ENCODE results near the gene TARS1.

The TARS1 gene

DNA sequence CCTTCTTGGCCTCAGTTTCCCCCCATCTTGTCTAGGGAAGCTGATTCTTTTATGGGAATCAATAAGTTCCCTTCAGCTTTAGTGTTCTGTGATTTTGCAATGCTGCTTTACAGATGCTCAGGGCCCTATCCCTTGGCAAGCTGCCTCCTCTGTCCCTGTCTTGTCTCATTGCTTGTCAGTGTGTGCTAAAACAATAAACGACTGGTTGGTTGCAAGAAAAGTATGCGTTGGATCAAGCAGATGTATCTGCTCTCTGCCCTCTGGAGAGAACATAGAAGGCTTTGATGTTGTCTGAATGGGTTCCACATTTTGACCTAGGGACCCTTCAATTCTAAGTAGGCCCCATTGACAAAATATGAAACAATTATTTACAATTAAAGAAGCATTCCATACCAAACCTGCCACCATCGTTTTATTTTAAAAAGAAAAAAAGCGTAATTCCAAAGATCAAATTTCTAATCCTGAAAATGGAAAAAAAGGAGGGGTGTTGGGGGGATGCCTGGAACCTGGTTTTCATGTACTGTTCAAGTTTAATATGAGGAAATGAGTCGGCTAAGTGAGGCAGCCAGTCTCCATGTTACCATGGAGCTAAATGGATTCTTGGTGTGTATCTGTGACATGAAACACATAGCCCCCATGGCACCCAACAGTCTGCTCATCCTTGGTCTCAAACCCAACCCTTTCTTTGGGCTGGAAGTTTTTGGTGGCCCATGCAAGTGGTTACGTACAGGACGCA lies 31.2 kb upstream of the TARS1 start:
- POLR2A ChIA-PET: no interaction called here
- TF ChIP-seq ZNF384 (IDR thresholded peaks at IDR 0.05) (no peak), NFRKB (IDR thresholded peaks at IDR 0.05) (no peak), ARNT (IDR thresholded peaks at IDR 0.05) (no peak), LEF1 (IDR thresholded peaks at IDR 0.05; ENCODE audit: borderline replicate concordance) (no peak), HDGF (IDR thresholded peaks at IDR 0.05; ENCODE audit: borderline replicate concordance) (no peak), TARDBP (IDR thresholded peaks at IDR 0.05) (no peak), BHLHE40 (IDR thresholded peaks at IDR 0.05; ENCODE audit: borderline replicate concordance) (no peak), SP1 (IDR thresholded peaks at IDR 0.05) (no peak), CTBP1 (IDR thresholded peaks at IDR 0.05; ENCODE audit: borderline replicate concordance) (no peak), FOXA1 (IDR thresholded peaks at IDR 0.05) (no peak), ELF4 (IDR thresholded peaks at IDR 0.05) (no peak), FOXK2 (IDR thresholded peaks at IDR 0.05) (no peak), FOXM1 (IDR thresholded peaks at IDR 0.05; ENCODE audit: borderline replicate concordance) (no peak)
- TF ChIP-seq, protein P1, sequence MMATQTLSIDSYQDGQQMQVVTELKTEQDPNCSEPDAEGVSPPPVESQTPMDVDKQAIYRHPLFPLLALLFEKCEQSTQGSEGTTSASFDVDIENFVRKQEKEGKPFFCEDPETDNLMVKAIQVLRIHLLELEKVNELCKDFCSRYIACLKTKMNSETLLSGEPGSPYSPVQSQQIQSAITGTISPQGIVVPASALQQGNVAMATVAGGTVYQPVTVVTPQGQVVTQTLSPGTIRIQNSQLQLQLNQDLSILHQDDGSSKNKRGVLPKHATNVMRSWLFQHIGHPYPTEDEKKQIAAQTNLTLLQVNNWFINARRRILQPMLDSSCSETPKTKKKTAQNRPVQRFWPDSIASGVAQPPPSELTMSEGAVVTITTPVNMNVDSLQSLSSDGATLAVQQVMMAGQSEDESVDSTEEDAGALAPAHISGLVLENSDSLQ (IDR thresholded peaks at IDR 0.05): no peak
- CTCF ChIA-PET: no interaction called here
- DNase-seq (ENCODE audit: extremely low spot score): no peak

DNA sequence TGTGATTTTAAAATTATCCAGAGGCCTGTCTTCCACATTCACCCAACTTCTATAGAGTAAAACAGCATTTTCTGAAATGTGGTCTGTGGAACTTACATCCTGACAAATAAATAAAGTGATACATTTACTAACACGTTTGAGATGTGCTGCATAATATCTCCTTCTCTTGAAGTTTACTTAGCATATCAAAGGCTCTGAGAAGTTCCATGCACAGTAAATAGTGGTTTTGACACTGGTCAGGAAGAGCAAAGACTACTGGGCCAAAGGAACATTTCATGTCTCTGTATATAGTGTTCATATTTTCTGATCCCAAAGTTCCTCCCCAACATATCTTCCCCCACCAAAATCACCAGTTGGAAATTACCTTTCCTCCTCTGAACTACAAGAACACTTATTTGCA lies 30.5 kb upstream of the TARS1 start:
- DNase-seq (ENCODE audit: extremely low spot score): no peak
- ChIA-PET CTCF (no interaction called here), POLR2A (no interaction called here)
- TF ChIP-seq L3MBTL2 (conservative IDR thresholded peaks at IDR 0.05): no peak

DNA sequence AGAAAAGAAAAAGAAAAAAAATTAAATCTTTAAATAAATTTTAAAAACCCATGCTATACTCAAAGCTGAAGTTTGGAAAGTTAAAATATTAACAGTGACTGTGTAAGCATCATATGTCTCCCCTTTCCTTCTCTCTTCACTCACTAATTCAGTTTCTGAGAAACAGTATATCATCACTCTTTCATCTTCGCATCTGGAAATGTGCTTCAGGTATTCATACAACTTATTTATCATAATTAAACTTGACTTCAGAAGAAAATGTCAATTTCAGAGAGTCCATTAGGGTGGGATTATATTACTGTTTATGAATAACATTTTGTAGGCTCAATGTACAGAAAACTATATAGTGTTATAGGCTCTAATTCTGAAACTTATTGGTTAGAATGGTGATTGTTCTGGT lies 29.3 kb upstream of the TARS1 start:
- CTCF ChIA-PET: no interaction called here
- POLR2A ChIA-PET: no interaction called here
- DNase-seq (ENCODE audit: extremely low spot score): no peak
- TF ChIP-seq L3MBTL2 (conservative IDR thresholded peaks at IDR 0.05): no peak
- TF ChIP-seq ARNT (IDR thresholded peaks at IDR 0.05): no peak
- TF ChIP-seq SP1 (IDR thresholded peaks at IDR 0.05): no peak
- TF ChIP-seq ZNF384 (IDR thresholded peaks at IDR 0.05): no peak
- no peak for TF ChIP-seq FOXK2 (IDR thresholded peaks at IDR 0.05)
- no peak for TF ChIP-seq FOXA1 (IDR thresholded peaks at IDR 0.05)

DNA sequence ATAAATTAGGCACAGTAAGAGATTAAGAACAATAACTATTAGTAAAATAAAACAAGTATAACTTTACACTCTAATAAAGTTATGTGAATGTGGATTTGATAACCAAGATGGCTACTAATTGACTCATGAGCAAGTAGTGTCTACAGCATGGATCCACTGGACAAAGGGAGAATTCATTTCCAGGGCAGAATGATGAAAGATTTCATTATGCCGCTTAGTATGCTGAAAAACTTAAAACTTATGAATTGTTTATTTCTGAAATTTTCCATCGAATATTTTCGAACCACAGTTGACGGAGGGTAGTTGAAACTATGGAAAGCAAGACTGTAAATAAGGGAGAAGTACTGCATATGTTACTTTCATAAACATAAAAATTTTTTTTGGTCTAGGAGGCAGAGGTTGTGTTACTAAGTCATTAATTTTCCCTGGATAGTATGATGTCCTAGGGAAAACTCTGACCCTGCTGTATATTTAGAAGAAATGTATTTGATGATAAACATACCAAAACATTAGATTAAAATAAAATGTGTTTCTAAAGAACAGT lies 24.9 kb upstream of the TARS1 start:
- ChIA-PET POLR2A (no interaction called here), CTCF (no interaction called here)
- no peak for DNase-seq (ENCODE audit: extremely low spot score)
- TF ChIP-seq, protein P1 (IDR thresholded peaks at IDR 0.05): no peak
- TF ChIP-seq ARNT (IDR thresholded peaks at IDR 0.05): no peak
- TF ChIP-seq HDGF (IDR thresholded peaks at IDR 0.05; ENCODE audit: borderline replicate concordance): no peak
- no peak for TF ChIP-seq L3MBTL2 (conservative IDR thresholded peaks at IDR 0.05)
- no peak for TF ChIP-seq FOXM1 (IDR thresholded peaks at IDR 0.05; ENCODE audit: borderline replicate concordance)
- no peak for TF ChIP-seq ELF4 (IDR thresholded peaks at IDR 0.05)
- no peak for TF ChIP-seq TARDBP (IDR thresholded peaks at IDR 0.05)
- TF ChIP-seq ZNF384 (IDR thresholded peaks at IDR 0.05): no peak
- no peak for TF ChIP-seq FOXK2 (IDR thresholded peaks at IDR 0.05)

DNA sequence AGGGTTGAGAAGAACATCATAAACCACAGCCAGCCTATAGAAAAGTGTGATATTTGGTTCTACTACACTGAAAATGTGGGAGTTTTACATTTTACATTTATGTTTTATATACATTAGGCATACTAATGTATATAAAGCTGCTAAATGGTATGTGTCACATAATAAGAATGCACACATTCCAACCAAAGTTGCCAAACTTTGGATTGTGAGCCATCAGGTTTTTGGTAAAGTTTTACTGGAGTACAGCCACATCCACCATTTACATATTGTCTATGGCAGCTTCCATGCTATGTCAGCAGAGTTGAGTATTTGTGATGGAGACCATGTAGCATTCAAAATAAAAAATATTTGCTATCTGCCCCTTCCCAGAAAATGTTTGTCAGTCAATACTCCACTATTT lies 23.1 kb upstream of the TARS1 start:
- TF ChIP-seq ZNF384 (IDR thresholded peaks at IDR 0.05) (no peak), ELF4 (IDR thresholded peaks at IDR 0.05) (no peak), LEF1 (IDR thresholded peaks at IDR 0.05; ENCODE audit: borderline replicate concordance) (no peak), ARNT (IDR thresholded peaks at IDR 0.05) (no peak), SUZ12 (IDR thresholded peaks at IDR 0.05) (no peak), FOXM1 (IDR thresholded peaks at IDR 0.05; ENCODE audit: borderline replicate concordance) (no peak), BHLHE40 (IDR thresholded peaks at IDR 0.05; ENCODE audit: borderline replicate concordance) (no peak), HDGF (IDR thresholded peaks at IDR 0.05; ENCODE audit: borderline replicate concordance) (no peak), FOXA1 (IDR thresholded peaks at IDR 0.05) (no peak), NFRKB (IDR thresholded peaks at IDR 0.05) (no peak), CTBP1 (IDR thresholded peaks at IDR 0.05; ENCODE audit: borderline replicate concordance) (no peak), FOXK2 (IDR thresholded peaks at IDR 0.05) (no peak), L3MBTL2 (conservative IDR thresholded peaks at IDR 0.05) (no peak), TARDBP (IDR thresholded peaks at IDR 0.05) (no peak), SP1 (IDR thresholded peaks at IDR 0.05) (no peak)
- TF ChIP-seq, protein P1 (IDR thresholded peaks at IDR 0.05): no peak
- ChIA-PET CTCF (no interaction called here), POLR2A (no interaction called here)
- no peak for DNase-seq (ENCODE audit: extremely low spot score)

DNA sequence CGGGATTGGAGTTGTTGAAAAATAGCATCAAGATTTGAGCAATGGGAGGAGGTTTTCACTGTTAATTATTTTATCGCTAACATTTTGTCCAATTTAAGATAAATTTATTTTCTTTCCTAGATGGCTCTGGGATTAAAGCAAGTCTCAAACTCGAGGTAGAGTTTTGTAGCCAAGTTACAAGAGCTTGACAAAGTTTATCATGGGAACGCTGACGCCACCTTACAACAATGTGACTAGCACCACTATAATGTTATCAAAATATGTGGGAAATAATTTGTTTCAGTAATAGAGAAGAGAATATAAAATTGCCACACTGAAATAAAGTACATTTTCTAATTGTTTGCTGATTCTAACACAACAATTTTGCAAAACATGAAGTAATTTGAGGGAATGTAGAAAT lies 19.8 kb upstream of the TARS1 start:
- TF ChIP-seq SP1 (IDR thresholded peaks at IDR 0.05) (no peak), CTBP1 (IDR thresholded peaks at IDR 0.05; ENCODE audit: borderline replicate concordance) (no peak), ZNF384 (IDR thresholded peaks at IDR 0.05) (no peak), ELF4 (IDR thresholded peaks at IDR 0.05) (no peak), FOXA1 (IDR thresholded peaks at IDR 0.05) (no peak), LEF1 (IDR thresholded peaks at IDR 0.05; ENCODE audit: borderline replicate concordance) (no peak), FOXK2 (IDR thresholded peaks at IDR 0.05) (no peak), L3MBTL2 (conservative IDR thresholded peaks at IDR 0.05) (no peak), TARDBP (IDR thresholded peaks at IDR 0.05) (no peak), SUZ12 (IDR thresholded peaks at IDR 0.05) (no peak), NFRKB (IDR thresholded peaks at IDR 0.05) (no peak), ARNT (IDR thresholded peaks at IDR 0.05) (no peak), BHLHE40 (IDR thresholded peaks at IDR 0.05; ENCODE audit: borderline replicate concordance) (no peak), HDGF (IDR thresholded peaks at IDR 0.05; ENCODE audit: borderline replicate concordance) (no peak), FOXM1 (IDR thresholded peaks at IDR 0.05; ENCODE audit: borderline replicate concordance) (no peak)
- TF ChIP-seq, protein P1 (IDR thresholded peaks at IDR 0.05): no peak
- ChIA-PET POLR2A (no interaction called here), CTCF (interaction anchor here (0.6 kb wide), 1 partner anchor 514 kb away, joined by 3 read pairs; no protein-coding TSS in a partner anchor)
- no peak for DNase-seq (ENCODE audit: extremely low spot score)
